GM12891 (cell line): ENCODE measurements around the gene CTNNB1.

ENCODE experiments used
- DNase-seq: peaks from one replicate; pipeline ENCODE4 v3.0.0; 2011; ENCODE audit warnings: low spot score; ENCODE audit not compliant: insufficient read length
- FAIRE-seq: peaks from 2 replicates; lab custom pipeline; 2011; peaks lifted over from hg19 to GRCh38; lab: Jason Lieb, UNC
- PAX5 ChIP-seq: IDR thresholded peaks from 2 replicates; pipeline ENCODE4 v1.6.1; 2011; ENCODE audit warnings: low read length, moderate library complexity, mild to moderate bottlenecking; ENCODE audit not compliant: insufficient read depth, severe bottlenecking
- POLR2A ChIP-seq: IDR thresholded peaks from 2 replicates; pipeline ENCODE4 v1.6.1; 2011; ENCODE audit warnings: low read depth, low read length, control low read depth
- POLR2AphosphoS5 ChIP-seq: IDR thresholded peaks from 2 replicates; pipeline ENCODE4 v1.6.1; 2011; ENCODE audit warnings: low read depth, low read length, control low read depth
- POU2F2 ChIP-seq: IDR thresholded peaks from 2 replicates; pipeline ENCODE4 v1.6.1; 2011; ENCODE audit warnings: low read depth, mild to moderate bottlenecking, control low read depth, low read length, moderate library complexity
- SPI1 ChIP-seq: IDR thresholded peaks from 2 replicates; pipeline ENCODE4 v1.6.1; 2011; ENCODE audit warnings: low read depth, low read length, control low read depth
- TAF1 ChIP-seq: IDR thresholded peaks from 2 replicates; pipeline ENCODE4 v1.6.1; 2011; ENCODE audit warnings: low read depth, low read length, control low read depth

CTNNB1 gene

DNA sequence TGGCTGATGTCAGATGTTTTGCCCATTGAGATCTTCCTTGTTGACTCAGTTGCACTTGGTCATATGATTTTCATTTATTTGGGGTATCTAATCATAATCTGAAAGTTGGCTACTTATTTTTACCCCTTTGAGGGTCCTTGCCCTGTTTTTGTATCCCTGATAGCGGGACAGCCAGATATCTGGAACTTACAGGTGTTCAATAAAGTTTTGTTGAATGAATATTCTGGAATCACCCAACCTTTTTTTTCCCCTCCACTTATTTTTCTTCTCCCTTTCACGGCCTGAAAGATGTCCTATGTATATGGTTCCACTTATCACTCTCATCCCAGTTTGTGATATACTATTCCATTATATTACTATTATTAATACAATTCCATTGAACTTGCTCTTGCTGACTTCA is 12.8 kb downstream of the CTNNB1 start:
- FAIRE-seq, result no peak
- no peak for DNase-seq
- no peak for TF ChIP-seq SPI1
- TF ChIP-seq TAF1, result no peak
- TF ChIP-seq PAX5, result no peak
- no peak for TF ChIP-seq POLR2A
- no peak for TF ChIP-seq POU2F2
- TF ChIP-seq POLR2AphosphoS5, result no peak

- TF ChIP-seq SPI1, result no peak
- no peak for TF ChIP-seq TAF1
- no peak for TF ChIP-seq POLR2A
- no peak for TF ChIP-seq POU2F2
- no peak for TF ChIP-seq PAX5
- TF ChIP-seq POLR2AphosphoS5, result no peak
- FAIRE-seq (no peak), DNase-seq (no peak)
Measured at GRCh38 chr3:41213588-41213987, 14.3 kb downstream of the CTNNB1 start.

- FAIRE-seq, result no peak
- no peak for DNase-seq
- TF ChIP-seq PAX5, result no peak
- no peak for TF ChIP-seq POLR2A
- TF ChIP-seq POLR2AphosphoS5, result no peak
- TF ChIP-seq SPI1, result no peak
- no peak for TF ChIP-seq TAF1
- no peak for TF ChIP-seq POU2F2
Measured at GRCh38 chr3:41216422-41216821, 17.1 kb downstream of the CTNNB1 start.

DNA sequence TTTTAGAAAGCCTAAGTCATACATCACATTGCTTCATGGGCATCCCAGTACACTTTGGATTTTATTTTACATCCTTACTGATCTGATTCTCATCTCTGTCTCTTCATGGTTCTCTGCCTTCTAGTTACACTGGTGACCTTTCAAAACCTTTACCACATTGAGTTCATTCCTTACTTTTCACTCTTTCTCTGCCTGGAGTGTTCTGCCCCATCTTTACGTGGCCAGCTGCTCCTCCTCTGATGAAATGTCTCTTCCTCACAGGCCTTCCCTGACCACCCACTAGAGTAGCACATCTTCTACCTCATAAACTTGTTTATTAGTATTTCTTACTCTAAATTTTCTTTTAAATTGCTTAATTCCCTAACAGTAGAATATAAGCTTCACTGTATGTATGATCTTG is 17.7 kb downstream of the CTNNB1 start:
- FAIRE-seq, result no peak
- no peak for DNase-seq
- no peak for TF ChIP-seq TAF1

DNA sequence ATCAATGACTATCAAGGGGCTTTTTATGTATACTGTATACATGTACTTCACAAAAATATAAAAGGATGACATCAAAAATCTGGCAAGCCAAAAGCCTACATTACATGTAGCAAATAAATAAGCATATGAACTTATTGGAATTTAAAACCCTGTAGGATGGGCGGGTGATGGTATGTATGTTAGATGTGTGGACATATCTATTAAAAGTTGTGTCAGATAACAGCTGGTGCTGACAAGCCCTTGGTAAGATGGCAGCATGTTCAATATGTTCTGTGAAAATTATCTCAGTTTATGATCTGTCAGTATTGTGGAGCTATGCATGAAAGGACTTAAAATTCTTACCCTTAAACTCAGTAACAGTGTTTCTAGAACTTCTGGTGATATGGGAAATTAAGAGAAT is 20.1 kb downstream of the CTNNB1 start:
- DNase-seq, result no peak
- TF ChIP-seq SPI1, result no peak
- FAIRE-seq, result no peak

DNA sequence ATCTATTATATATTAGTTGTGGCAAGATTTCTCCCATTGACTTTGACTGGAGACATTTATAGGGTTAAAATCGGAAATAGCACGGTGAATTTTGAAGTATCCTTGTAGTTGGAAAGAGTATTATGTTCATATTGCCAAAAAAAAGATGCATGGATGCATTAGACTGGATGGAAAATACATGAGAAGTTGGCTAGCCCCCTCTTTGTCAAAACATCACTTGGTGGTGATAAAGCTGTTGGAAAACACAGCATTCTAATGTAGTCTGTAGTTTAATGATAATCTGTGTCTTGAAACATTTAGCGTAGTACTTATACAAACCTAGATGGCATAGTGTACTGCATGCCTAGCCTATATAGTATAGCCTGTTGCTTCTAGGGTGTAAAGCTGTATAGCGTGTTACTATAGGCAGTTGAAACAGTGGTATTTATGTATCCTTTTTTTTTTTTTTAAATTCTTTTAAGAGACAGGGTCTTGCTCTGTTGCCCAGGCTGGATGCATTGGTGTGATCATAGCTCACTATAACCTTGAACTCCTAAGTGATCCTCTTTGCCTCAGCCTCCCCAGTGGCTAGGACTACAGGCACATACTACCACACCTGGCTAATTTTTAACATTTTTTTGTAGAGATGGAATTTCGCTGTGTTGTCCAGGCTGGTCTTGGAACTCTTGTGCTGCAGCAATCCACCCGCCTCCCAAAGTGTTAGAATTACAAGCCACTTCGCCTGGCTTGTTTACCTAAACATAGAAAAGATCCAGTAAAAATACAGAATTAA is 21.8 kb downstream of the CTNNB1 start:
- FAIRE-seq, result no peak
- TF ChIP-seq POLR2A (no peak), POU2F2 (no peak), POLR2AphosphoS5 (no peak), SPI1 (no peak), PAX5 (no peak), TAF1 (no peak)
- DNase-seq, result no peak

DNA sequence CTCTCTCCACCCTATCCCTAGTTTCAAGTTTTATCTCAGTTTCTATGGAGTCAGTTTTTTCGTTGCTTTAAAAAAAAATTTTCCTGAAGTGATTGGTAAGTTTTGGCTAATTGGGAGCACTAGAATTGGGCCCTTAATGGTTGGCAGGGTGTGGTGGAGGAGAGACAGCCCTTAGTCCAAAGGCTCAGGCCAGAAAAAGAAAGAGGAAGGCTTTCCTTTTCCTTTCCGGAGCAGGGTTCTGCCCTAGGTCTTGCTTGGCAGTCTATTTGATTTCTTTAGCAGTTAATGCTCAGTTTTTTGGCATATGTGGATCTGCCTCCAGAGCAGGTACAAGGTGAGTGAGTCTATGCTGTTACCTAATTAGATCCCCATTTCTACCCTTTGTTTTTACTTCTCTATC is 22.7 kb downstream of the CTNNB1 start:
- no peak for FAIRE-seq
- TF ChIP-seq PAX5 (no peak), POLR2A (no peak), POLR2AphosphoS5 (no peak), TAF1 (no peak)
- DNase-seq, result no peak

DNA sequence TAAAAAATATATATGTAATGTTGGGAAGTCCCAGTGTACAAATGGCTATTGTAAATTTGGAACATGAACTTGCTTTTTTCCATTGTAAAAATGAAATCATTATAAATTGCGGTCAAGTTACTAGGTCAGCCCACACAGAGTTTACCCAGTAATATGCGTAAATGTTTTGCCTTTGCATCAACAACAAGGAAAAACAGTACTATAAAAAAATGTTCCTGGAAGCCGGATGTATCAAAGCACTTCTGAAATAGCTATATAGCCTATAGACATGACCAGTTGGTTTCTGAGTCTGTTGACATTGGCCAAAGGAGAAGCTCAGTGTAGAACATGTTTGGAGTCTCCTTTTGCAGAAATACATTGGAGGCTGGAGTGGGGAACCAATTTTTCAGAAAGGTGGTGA is 23.2 kb downstream of the CTNNB1 start:
- TF ChIP-seq POU2F2 (no peak), SPI1 (no peak), POLR2A (no peak), TAF1 (no peak)
- FAIRE-seq, result no peak
- DNase-seq, result no peak

- no peak for FAIRE-seq
- TF ChIP-seq POU2F2, result no peak
- TF ChIP-seq POLR2AphosphoS5, result no peak
- TF ChIP-seq PAX5, result no peak
- no peak for TF ChIP-seq SPI1
- TF ChIP-seq POLR2A, result no peak
- TF ChIP-seq TAF1, result no peak
- no peak for DNase-seq
Measured at GRCh38 chr3:41223078-41223477, 23.8 kb downstream of the CTNNB1 start.

- DNase-seq, result no peak
- FAIRE-seq, result no peak
- peak; percentile 54 for TF ChIP-seq SPI1
- no peak for TF ChIP-seq POLR2A
Measured at GRCh38 chr3:41223691-41224090, 24.4 kb downstream of the CTNNB1 start.
